Inflammatory macrophage (primary cell): ENCODE results near the gene PROK1.
A peak's percentile ranks its signal among the peaks of the same experiment; 100 is the strongest.

ENCODE experiments used
- DNase-seq, 2 donors: peaks; one replicate each; pipeline ENCODE4 v3.0.0-alpha.2; 2020 to 2022

The PROK1 gene

DNA sequence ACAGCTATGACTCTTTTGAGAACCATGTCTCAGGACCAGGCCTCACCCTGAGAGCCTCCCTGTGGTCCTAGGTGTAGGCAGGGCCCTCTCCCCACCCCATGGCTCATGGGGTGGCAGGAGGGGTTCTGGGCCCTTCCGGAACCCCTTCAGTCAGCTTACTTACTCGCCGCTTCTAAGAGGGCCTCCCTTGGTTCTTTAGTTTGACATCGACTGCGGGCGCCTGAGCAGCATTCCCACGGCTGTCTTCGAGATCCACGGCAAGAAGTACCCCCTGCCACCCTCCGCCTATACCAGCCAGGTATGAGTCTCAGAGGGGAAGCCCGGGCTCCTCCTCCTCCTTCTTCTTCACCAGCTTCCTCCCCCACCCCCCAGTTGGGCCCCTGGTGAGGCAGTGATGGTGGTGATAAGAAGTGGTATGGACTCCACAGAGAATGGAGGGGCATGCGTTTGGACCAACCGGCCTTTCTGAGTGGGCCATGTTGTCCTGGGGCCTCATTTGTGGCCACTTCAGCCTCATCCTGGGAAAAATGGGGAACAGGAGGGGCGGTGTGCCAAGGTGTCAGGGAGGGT, 39.1 kb downstream of the PROK1 start:
- DNase-seq = no peak

DNA sequence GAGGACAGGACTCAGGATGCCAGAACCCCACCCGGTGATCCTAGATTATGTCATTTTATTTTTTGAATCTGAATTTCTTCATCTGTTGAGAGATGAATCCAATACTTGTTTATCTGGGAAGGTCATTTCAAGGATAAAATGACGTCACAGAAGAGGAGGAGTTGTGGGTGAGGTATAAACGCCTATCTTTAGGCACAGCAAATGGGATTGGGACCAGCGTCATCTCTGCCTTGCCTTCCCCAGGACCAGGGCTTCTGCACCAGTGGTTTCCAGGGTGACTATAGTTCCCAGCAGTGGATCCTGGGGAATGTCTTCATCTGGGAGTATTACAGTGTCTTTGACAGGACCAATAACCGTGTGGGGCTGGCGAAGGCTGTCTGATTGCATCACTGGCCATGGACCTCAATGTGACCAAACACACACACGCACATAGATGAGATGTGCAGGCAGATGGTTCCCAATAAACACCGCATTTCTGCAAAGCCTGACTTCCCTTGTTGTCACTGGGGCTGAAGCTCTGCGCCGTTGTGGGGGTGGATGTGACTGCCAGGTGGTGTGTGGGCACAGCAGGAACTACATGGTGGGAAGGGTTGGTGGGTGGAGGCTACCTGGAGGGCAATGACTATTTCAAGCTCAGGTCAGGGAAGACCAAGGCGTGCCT, 40.0 kb downstream of the PROK1 start:
- peak; percentile 57 to 88 for DNase-seq

GRCh38 chr1:110492573-110492972, 41.6 kb downstream of the PROK1 start:
- no peak for DNase-seq

DNA sequence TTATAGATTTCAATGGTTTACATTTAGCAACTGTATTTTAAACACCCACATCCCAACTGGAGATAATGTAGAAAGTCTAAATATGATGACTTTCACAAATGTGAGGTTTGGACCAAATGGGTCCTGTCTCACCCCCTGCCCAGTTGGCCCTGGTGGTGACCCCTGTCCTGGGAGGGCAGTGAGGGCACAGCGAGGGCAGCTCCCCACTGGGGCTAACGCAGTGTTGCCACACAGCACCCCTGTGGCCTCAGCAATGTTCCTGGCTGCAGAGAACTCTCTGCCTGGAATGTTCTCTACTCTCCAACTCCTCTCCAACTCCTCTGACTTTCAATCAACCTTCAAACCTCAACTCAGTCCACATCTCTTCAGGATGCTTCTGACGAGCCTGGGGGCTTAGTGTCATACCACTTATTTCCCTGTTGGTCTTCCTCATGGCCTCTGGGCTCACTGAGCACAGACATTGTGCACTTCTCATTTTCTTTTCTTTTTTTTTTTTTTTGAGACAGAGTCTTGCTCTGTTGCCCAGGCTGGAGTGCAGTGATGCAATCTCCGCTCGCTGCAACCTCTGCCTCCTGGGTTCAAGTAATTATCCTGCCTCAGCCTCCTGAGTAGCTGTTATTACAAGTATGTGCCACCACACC, 42.2 kb downstream of the PROK1 start:
- DNase-seq = peak in 1 of 2 donors; percentile 24

GRCh38 chr1:110494036-110494435, 43.1 kb downstream of the PROK1 start:
- DNase-seq = no peak

DNA sequence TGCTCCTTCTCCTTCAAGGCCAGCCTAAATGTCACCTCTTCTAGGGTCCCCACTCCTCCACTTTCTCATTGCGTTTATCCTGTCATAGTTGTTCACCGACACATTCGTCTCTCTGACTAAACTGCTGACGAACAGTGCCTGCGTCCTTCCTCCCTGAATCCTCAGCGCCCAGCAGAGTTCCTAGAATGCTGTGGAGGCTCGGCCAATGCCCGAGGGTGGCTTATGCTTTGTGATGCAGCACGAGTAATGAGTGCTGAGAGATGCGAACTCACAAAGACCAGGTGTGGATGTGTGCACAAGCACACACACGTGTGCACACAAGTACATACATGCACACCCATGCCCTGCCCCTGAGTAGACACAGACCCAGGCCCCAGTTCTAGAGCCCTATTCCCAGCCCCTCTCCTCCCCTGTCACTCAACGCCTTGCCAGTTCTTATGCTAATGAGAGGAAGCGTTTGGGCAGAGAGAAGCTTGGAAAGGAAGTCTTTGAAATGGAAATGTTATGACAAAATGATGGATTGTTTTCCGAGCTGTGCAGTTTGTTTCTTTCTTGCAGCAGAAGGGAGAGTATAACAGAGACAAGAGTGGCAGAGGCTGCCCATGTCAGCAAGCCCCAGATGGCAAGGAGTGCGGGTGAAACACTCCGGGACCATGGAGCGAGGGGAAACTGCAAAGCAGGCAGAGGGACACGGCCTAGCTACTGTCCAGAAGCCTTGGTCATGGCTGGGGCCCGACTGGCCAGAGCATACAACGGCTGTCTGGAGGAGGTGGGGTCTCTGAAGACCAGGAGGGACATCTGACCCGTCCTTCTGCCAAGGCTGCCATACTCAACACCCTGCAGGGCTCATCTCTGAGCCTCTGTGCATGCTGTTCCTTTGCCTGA, 43.8 kb downstream of the PROK1 start:
- no peak for DNase-seq

DNA sequence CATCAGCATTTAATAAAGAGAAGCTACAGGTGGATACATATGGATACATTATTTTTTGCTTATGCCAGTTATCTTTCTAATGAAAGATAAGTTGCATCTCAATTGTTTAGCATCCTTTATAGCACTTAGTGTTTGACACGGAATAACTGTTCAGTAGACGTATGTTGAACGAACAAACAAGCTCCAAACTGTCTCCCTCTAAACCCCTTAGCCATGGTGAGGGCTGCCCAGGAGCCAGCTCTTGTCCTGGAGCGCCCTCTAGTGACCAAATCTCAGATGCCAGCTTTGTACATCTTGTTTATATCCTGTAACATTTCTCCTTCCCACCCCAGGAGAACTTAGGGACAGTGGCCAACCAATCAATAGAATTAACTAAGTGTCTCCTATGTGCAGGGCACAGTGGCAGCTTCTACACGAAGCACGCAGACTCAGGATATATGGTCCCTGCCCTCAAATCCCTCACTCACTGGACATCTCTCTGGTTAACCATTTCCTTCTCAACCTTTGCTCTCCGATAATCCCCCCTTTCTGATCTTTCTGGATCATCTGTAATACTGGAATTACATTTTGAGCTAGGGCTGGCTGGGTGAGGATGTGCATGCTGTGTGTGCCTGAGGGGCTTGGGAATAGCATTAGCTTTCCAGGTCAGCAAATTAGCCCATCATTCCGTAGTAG, 45.1 kb downstream of the PROK1 start:
- DNase-seq = peak; percentile 85

GRCh38 chr1:110498270-110498669, 47.3 kb downstream of the PROK1 start:
- no peak for DNase-seq

DNA sequence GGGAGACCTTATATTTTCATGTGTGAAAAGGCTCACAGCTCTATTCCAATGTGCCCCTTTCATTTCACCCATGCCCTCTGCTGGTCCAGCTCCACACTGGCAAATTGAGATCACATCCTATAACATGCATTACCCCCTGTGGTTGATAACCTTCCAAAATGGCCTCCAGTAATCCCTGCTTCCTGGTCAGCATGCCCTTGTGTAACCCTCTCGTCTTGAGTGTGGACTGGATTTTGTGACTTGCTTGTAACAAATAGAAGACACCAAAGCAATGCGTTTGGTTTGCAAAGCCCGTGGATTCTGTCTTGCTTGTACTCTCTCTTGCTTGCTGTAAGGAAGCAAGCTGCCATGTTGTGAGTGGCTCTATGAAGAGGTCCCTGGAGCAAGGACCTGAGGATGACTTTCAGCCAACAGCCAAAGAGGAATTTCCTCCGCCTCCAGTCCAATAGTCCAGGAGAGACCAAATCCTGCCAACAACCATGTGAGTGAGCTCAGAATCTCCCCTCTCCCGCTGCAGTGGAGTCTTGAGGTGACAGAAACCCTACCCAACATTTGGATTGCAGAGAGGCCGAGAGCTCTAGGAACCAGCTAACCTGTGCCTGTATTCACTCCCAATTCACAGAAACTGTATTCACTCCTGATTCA, 50.7 kb downstream of the PROK1 start:
- peak; percentile 43 to 57 for DNase-seq

GRCh38 chr1:110502402-110503151, 51.6 kb downstream of the PROK1 start:
- peak; percentile 92 to 95 for DNase-seq

DNA sequence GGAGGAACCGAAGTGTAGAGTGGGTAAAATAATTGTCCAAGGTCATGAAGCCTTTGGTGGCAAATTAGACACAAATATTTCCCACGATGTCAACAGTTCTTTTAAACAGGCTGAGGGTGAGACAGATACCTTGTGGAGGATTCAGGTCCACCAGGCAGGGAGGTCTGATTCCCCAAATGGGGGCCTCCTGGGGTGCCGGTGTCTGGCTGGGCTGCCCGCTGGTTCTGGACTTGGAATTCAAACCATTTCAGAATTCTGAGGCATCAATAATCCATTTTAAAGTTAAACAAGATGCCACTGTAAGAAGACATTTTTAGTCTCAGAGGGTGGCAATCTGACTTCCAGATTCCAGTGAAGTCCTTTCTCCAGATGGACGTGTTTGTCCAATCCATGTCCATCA, 52.5 kb downstream of the PROK1 start:
- no peak for DNase-seq

GRCh38 chr1:110504226-110504625, 53.3 kb downstream of the PROK1 start:
- peak; percentile 86 to 95 for DNase-seq

DNA sequence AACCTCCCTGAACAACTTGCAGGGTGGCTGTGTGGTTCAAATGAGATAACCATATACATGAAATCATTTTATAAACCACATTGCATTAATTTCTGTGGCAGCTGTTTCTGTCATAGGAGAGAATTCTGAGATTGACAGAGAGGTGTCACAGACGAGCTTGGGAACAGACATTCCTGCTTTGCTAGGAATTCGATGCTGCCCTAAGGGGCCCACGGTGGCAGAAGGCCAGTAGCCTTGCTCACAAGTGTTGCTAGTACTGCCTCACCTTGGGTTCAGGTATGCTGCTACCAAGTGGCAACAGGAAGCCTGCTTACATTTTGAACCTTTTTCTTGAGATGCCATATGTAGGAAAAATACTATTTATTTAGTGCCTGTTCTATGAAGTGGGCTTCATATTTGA, 54.6 kb downstream of the PROK1 start:
- no peak for DNase-seq

DNA sequence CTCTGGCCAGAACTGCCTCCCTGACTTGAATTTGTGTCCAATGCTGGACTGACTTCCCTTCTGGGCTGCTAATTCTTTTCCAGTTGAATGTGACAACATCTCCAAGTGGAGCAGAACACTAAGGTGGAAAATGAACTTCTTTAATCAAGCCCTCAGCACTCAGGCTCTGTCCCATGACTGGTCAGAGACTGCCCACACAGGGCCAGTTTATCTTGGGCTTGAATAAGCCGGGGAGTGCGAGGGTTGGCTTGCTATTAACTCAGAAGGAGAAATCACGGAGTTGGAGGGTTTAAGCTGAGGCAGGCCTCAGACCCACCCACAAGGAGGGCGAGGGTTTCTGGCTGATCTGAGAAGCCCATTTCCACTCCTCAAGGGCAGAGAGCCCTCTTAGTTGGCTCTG, 55.6 kb downstream of the PROK1 start:
- DNase-seq = peak; percentile 83 to 95
